IMR-90 (cell line): ENCODE results near the gene TMEM86B.
A peak's percentile ranks its signal among the peaks of the same experiment; 100 is the strongest.

ENCODE experiments used
- CEBPB ChIP-seq: IDR thresholded peaks from 2 replicates; pipeline ENCODE4 v1.6.1; 2012; ENCODE audit warnings: low read depth, low read length, improper control_type of control experiment
- FOS ChIP-seq: fragments of 150-350 bp; IDR thresholded peaks from 2 replicates; pipeline ENCODE4 v1.6.1; 2016; ENCODE audit warnings: low read depth, low read length
- MXI1 ChIP-seq: IDR thresholded peaks from 2 replicates; pipeline ENCODE4 v1.6.1; 2012; ENCODE audit warnings: low read depth, mild to moderate bottlenecking, low read length, moderate library complexity, borderline replicate concordance
- NFE2L2 ChIP-seq: fragments of 150-350 bp; IDR thresholded peaks from 2 replicates; pipeline ENCODE4 v1.6.1; 2016; ENCODE audit warnings: low read depth, mild to moderate bottlenecking, low read length
- POLR2A ChIP-seq: IDR thresholded peaks from 2 replicates; pipeline ENCODE4 v1.6.1; 2012; ENCODE audit warnings: mild to moderate bottlenecking, low read depth, low read length
- RAD21 ChIP-seq: IDR thresholded peaks from 2 replicates; pipeline ENCODE4 v1.6.1; 2012; ENCODE audit warnings: low read length, improper control_type of control experiment
- RCOR1 ChIP-seq: IDR thresholded peaks from 2 replicates; pipeline ENCODE4 v1.6.1; 2012; ENCODE audit warnings: mild to moderate bottlenecking, low read length, improper control_type of control experiment; ENCODE audit not compliant: insufficient replicate concordance
- RFX5 ChIP-seq: IDR thresholded peaks from 2 replicates; pipeline ENCODE4 v1.8.0; 2012; ENCODE audit warnings: low read depth, mild to moderate bottlenecking, low read length, moderate library complexity
- USF2 ChIP-seq: fragments of 150-350 bp; IDR thresholded peaks from 2 replicates; pipeline ENCODE4 v1.6.1; 2017; ENCODE audit warnings: mild to moderate bottlenecking, antibody characterized with exemption, low read length, low read depth
- TF ChIP-seq, protein P1 (sequence below): conservative IDR thresholded peaks from 2 replicates; pipeline ENCODE4 v1.5.1; 2012; ENCODE audit warnings: mild to moderate bottlenecking, low read depth, low read length, improper control_type of control experiment

GRCh38 chr19:55275851-55276719, 47.5 kb upstream of the TMEM86B start:
- TF ChIP-seq, protein P1, sequence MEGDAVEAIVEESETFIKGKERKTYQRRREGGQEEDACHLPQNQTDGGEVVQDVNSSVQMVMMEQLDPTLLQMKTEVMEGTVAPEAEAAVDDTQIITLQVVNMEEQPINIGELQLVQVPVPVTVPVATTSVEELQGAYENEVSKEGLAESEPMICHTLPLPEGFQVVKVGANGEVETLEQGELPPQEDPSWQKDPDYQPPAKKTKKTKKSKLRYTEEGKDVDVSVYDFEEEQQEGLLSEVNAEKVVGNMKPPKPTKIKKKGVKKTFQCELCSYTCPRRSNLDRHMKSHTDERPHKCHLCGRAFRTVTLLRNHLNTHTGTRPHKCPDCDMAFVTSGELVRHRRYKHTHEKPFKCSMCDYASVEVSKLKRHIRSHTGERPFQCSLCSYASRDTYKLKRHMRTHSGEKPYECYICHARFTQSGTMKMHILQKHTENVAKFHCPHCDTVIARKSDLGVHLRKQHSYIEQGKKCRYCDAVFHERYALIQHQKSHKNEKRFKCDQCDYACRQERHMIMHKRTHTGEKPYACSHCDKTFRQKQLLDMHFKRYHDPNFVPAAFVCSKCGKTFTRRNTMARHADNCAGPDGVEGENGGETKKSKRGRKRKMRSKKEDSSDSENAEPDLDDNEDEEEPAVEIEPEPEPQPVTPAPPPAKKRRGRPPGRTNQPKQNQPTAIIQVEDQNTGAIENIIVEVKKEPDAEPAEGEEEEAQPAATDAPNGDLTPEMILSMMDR = no peak
- TF ChIP-seq FOS (no peak), POLR2A (no peak), MXI1 (no peak), RAD21 (no peak), RFX5 (no peak), CEBPB (peak; percentile 54), RCOR1 (no peak), NFE2L2 (no peak), USF2 (no peak)
